Nephron progenitor cell (in vitro differentiated cells): Measurements from ENCODE around the gene KCTD6.

Experiments used
- DNase-seq: peaks from one replicate; pipeline ENCODE4 v3.0.0; 2021
- H3K27ac Mint-ChIP-seq: 2 replicates; pipeline ENCODE4 v1.8.0; 2021; ENCODE audit warnings: mild to moderate bottlenecking, moderate library complexity, mixed read lengths
- H3K27me3 Mint-ChIP-seq: 2 replicates; pipeline ENCODE4 v1.8.0; 2021; ENCODE audit warnings: mild to moderate bottlenecking, low read depth, mixed read lengths; ENCODE audit not compliant: poor library complexity
- H3K36me3 Mint-ChIP-seq: 2 replicates; pipeline ENCODE4 v1.8.0; 2021; ENCODE audit warnings: low read depth, mixed read lengths
- H3K4me1 Mint-ChIP-seq: 2 replicates; pipeline ENCODE4 v1.8.0; 2021; ENCODE audit warnings: mixed read lengths
- H3K4me3 Mint-ChIP-seq: 2 replicates; pipeline ENCODE4 v1.8.0; 2021; ENCODE audit warnings: mild to moderate bottlenecking, moderate library complexity, mixed read lengths
- H3K9me3 Mint-ChIP-seq: 2 replicates; pipeline ENCODE4 v1.8.0; 2021; ENCODE audit warnings: mild to moderate bottlenecking, moderate library complexity, mixed read lengths
- CTCF ChIP-seq: fragments of 200-600 bp; sonication (generic); IDR thresholded peaks from 2 replicates; pipeline ENCODE4 v1.5.0; 2021; ENCODE audit warnings: antibody characterized with exemption

KCTD6 gene

GRCh38 chr3:58528629-58529028 is 36.7 kb downstream of the KCTD6 start:
- H3K27ac Mint-ChIP-seq = no peak overlapping the region
- no peak for TF ChIP-seq CTCF

GRCh38 chr3:58529516-58530353 is 37.8 kb downstream of the KCTD6 start:
- Mint-ChIP-seq H3K4me1 (peaks cover 27% of the 10 kb centered on the region), H3K36me3 (peaks cover 4% of the 10 kb centered on the region), H3K9me3 (peaks cover 3% of the 10 kb centered on the region), H3K27me3 (peaks cover 9% of the 10 kb centered on the region), H3K27ac (no peak overlapping the region), H3K4me3 (no peak overlapping the region)
- TF ChIP-seq CTCF = peak; percentile 40
- peak; percentile 65 for DNase-seq

More at GRCh38 chr3:58528629-58529028, 36.7 kb downstream of the KCTD6 start:
- Mint-ChIP-seq H3K36me3 (peaks cover 4% of the 10 kb centered on the region), H3K9me3 (peaks cover 3% of the 10 kb centered on the region), H3K27me3 (peaks cover 9% of the 10 kb centered on the region), H3K4me3 (no peak overlapping the region), H3K4me1 (peaks cover 27% of the 10 kb centered on the region)
- no peak for DNase-seq

GRCh38 chr3:58530354-58530865 is 38.5 kb downstream of the KCTD6 start:
- peaks cover 4% of the 10 kb centered on the region for H3K36me3 Mint-ChIP-seq
- peaks cover 3% of the 10 kb centered on the region for H3K9me3 Mint-ChIP-seq
- H3K4me1 Mint-ChIP-seq = peaks cover 32% of the 10 kb centered on the region
- DNase-seq = no peak
- H3K27ac Mint-ChIP-seq = no peak overlapping the region
- H3K4me3 Mint-ChIP-seq = no peak overlapping the region
- H3K27me3 Mint-ChIP-seq = peaks cover 9% of the 10 kb centered on the region
- no peak for TF ChIP-seq CTCF

- H3K4me3 Mint-ChIP-seq = no peak overlapping the region
- no peak for TF ChIP-seq CTCF
- H3K4me1 Mint-ChIP-seq = peaks cover 38% of the 10 kb centered on the region
- peaks cover 3% of the 10 kb centered on the region for H3K9me3 Mint-ChIP-seq
- peaks cover 4% of the 10 kb centered on the region for H3K36me3 Mint-ChIP-seq
- DNase-seq = no peak
- no peak overlapping the region for H3K27ac Mint-ChIP-seq
- peaks cover 13% of the 10 kb centered on the region for H3K27me3 Mint-ChIP-seq
Observed at GRCh38 chr3:58531555-58531954, 39.7 kb downstream of the KCTD6 start.

GRCh38 chr3:58531956-58532355 is 40.1 kb downstream of the KCTD6 start:
- Mint-ChIP-seq H3K36me3 (peaks cover 1% of the 10 kb centered on the region), H3K4me1 (peaks cover 39% of the 10 kb centered on the region), H3K27me3 (peaks cover 13% of the 10 kb centered on the region), H3K4me3 (no peak overlapping the region), H3K9me3 (peaks cover under 1% of the 10 kb centered on the region), H3K27ac (no peak overlapping the region)
- no peak for DNase-seq
- TF ChIP-seq CTCF = no peak
